ENCODE measurements around the gene REPS2.

REPS2 gene

GRCh38 chrX:17040711-17041110, 94.3 kb downstream of the REPS2 start:
- no peak overlapping the region for H3K27ac ChIP-seq
- TF ChIP-seq CTCF (IDR thresholded peaks at IDR 0.05), result no peak
- no peak for DNase-seq (ENCODE audit: low spot score)
- H3K4me3 ChIP-seq, result no peak overlapping the region

- no peak overlapping the region for H3K27ac ChIP-seq
- DNase-seq (ENCODE audit: low spot score), result no peak
These were observed 95.6 kb downstream of the REPS2 start for GRCh38 chrX:17042037-17042436.

GRCh38 chrX:17046478-17047097, 100.1 kb downstream of the REPS2 start:
- no peak overlapping the region for H3K27ac ChIP-seq
- DNase-seq (ENCODE audit: low spot score), result no peak
- H3K4me3 ChIP-seq, result no peak overlapping the region
- peak; percentile 23 for TF ChIP-seq CTCF (IDR thresholded peaks at IDR 0.05)

More at GRCh38 chrX:17042037-17042436, 95.6 kb downstream of the REPS2 start:
- no peak for TF ChIP-seq CTCF (IDR thresholded peaks at IDR 0.05)
- H3K4me3 ChIP-seq, result no peak overlapping the region

- no peak for DNase-seq (ENCODE audit: low spot score)
- TF ChIP-seq CTCF (IDR thresholded peaks at IDR 0.05), result no peak
- H3K4me3 ChIP-seq, result no peak overlapping the region
- no peak overlapping the region for H3K27ac ChIP-seq
These were observed 100.8 kb downstream of the REPS2 start for GRCh38 chrX:17047224-17047623.

- no peak for DNase-seq (ENCODE audit: low spot score)
- no peak overlapping the region for H3K27ac ChIP-seq
- H3K4me3 ChIP-seq, result no peak overlapping the region
- no peak for TF ChIP-seq CTCF (IDR thresholded peaks at IDR 0.05)
These were observed 105.8 kb downstream of the REPS2 start for GRCh38 chrX:17052210-17052609.

GRCh38 chrX:17052793-17053192, 106.3 kb downstream of the REPS2 start:
- no peak for DNase-seq (ENCODE audit: low spot score)
- no peak overlapping the region for H3K4me3 ChIP-seq
- no peak overlapping the region for H3K27ac ChIP-seq
- no peak for TF ChIP-seq CTCF (IDR thresholded peaks at IDR 0.05)

GRCh38 chrX:17053502-17053901, 107.0 kb downstream of the REPS2 start:
- DNase-seq (ENCODE audit: low spot score), result no peak
- no peak overlapping the region for H3K27ac ChIP-seq
- TF ChIP-seq CTCF (IDR thresholded peaks at IDR 0.05), result no peak
- no peak overlapping the region for H3K4me3 ChIP-seq

All from coronary artery (tissue), 2 donors.